Measurements from ENCODE around the gene SYT1.

- no peak for TF ChIP-seq CTCF (IDR thresholded peaks at IDR 0.05)
- no peak for TF ChIP-seq POLR2A (IDR thresholded peaks at IDR 0.05)
Observed at GRCh38 chr12:79360286-79360685, 495.7 kb downstream of the SYT1 start.

Data from Peyer's patch (tissue), 4 donors.